ENCODE data around the gene AP3B1. TPM values are rescaled to one million over a fixed set of nuclear protein-coding genes. Genes with fewer than 3 reads are reported as not detected.
"Not testable (repeated sequence)": the region's sequence is repeated elsewhere in the genome, so short reads cannot be mapped to it uniquely, and the experiment has no call there.

The AP3B1 gene
- total and polyA plus RNA-seq, 12 donors = 20.0 to 28.3 (median 23.4) TPM

DNA sequence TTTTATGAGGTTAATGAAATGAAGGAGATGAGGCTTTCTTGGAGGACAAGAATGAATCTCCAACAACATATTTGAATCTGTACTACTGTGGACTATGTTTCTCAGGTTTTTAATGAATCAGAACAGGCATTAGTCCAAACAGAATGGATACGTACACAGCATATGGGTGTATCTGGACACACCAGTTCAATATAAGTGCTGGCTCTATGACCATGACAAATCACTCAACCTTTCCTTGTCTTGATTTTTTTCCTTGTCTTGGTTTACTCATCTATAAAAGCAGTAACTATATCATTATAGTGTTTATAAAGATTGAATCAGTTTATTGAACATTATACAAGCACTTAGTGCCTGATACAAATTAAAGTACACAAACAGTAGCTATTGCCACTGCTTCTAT is 104.1 kb downstream of the AP3B1 start:
- Histone ChIP-seq H3K9me3 (peaks cover 0 to 19% (median 2%) of the 10 kb centered on the region in 11 donors), H3K36me3 (peaks cover 0 to 14% (median under 1%) of the 10 kb centered on the region in 9 donors), H3K27me3 (no peaks in the 10 kb centered on the region), H3K4me3 (no peak overlapping the region), H3K4me1 (no peaks in the 10 kb centered on the region), H3K27ac (no peak overlapping the region)
- TF ChIP-seq, protein P1, sequence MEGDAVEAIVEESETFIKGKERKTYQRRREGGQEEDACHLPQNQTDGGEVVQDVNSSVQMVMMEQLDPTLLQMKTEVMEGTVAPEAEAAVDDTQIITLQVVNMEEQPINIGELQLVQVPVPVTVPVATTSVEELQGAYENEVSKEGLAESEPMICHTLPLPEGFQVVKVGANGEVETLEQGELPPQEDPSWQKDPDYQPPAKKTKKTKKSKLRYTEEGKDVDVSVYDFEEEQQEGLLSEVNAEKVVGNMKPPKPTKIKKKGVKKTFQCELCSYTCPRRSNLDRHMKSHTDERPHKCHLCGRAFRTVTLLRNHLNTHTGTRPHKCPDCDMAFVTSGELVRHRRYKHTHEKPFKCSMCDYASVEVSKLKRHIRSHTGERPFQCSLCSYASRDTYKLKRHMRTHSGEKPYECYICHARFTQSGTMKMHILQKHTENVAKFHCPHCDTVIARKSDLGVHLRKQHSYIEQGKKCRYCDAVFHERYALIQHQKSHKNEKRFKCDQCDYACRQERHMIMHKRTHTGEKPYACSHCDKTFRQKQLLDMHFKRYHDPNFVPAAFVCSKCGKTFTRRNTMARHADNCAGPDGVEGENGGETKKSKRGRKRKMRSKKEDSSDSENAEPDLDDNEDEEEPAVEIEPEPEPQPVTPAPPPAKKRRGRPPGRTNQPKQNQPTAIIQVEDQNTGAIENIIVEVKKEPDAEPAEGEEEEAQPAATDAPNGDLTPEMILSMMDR (IDR thresholded peaks at IDR 0.05) = no peak
- ATAC-seq (no peak), DNase-seq (no peak)
- 97% methylated on average over 1 of the region's 1 CpG for WGBS, 2 donors
- intact Hi-C loops (cut with DNase I) = no loop called here

DNA sequence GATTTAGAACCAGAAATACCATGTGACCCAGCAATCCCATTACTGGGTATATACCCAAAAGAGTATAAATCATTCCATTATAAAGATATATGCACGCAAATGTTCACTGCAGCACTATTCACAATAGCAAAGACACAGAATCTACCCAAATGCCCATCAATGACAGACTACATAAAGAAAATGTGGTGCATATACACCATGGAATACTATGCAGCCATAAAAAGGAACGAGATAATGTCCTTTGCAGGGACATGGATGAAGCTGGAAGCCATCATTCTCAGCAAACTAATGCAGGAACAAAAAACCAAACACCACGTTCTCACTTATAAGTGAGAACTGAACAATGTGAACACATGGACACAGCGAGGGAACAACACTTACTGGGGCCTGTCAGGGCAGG is 105.8 kb downstream of the AP3B1 start:
- 97 to 98% methylated on average over 4 of the region's 4 CpGs for WGBS, 2 donors
- H3K9me3 ChIP-seq = peaks cover 0 to 19% (median 2%) of the 10 kb centered on the region in 11 donors
- H3K27ac ChIP-seq; intact Hi-C loops (cut with DNase I); H3K27me3 ChIP-seq; H3K4me3 ChIP-seq; DNase-seq; H3K4me1 ChIP-seq; ATAC-seq: not testable (repeated sequence)
- peaks cover 0 to 14% (median 0%) of the 10 kb centered on the region in 9 donors for H3K36me3 ChIP-seq

DNA sequence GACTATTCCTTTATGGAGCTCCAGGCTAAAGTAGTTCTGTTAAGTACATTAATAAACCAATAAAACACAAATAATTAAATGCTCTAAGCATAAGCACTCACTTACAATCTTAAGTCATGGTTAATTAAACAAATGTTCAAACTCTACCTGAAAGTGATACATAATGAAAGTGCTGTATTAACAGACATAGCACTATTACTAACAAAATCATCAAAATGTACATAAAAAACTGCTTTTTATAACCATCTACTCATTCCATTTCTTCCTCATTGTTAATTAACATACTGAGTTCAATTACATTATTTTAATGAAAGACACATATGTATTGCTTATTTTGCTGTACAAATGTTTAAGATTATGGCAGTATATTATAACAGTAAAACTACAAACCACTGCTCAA is 107.3 kb downstream of the AP3B1 start:
- TF ChIP-seq, protein P1 (IDR thresholded peaks at IDR 0.05) = no peak
- no peak overlapping the region for H3K4me3 ChIP-seq
- intact Hi-C loops (cut with DNase I) = no loop called here
- peaks cover 0 to 15% (median 0%) of the 10 kb centered on the region in 9 donors for H3K36me3 ChIP-seq
- ATAC-seq = no peak
- H3K27me3 ChIP-seq = no peaks in the 10 kb centered on the region
- no peak overlapping the region for H3K27ac ChIP-seq
- peaks cover 0 to 19% (median 2%) of the 10 kb centered on the region in 11 donors for H3K9me3 ChIP-seq
- no peak for DNase-seq
- no peaks in the 10 kb centered on the region for H3K4me1 ChIP-seq

DNA sequence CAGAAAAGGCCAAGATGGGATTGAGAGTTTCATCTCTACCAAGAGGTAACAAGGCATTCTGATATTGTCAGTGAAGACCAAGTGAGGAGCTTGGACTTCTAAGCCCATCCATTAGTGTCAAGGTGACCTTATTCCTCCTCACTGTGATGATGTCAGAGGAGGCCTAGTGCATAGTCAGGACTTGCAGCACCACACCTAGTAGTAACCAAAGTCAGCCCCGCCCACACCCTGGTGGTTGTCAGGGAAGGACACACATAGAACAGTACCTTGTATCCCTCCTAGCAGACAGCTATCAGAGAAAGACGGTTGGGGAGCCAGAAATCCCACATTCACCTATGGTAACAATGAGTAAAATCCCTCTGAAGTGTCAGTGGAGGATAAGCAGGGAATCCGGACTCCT is 111.7 kb downstream of the AP3B1 start:
- ATAC-seq = no peak
- Histone ChIP-seq H3K27me3 (no peaks in the 10 kb centered on the region), H3K36me3 (peaks cover 0 to 24% (median 9%) of the 10 kb centered on the region in 9 donors), H3K27ac (no peak overlapping the region), H3K4me1 (no peaks in the 10 kb centered on the region), H3K9me3 (peaks cover 0 to 6% (median 0%) of the 10 kb centered on the region in 11 donors), H3K4me3 (no peak overlapping the region)
- intact Hi-C loops (cut with DNase I) = no loop called here
- DNase-seq = no peak
- 77 to 94% methylated on average over 3 of the region's 3 CpGs for WGBS, 2 donors
- TF ChIP-seq, protein P1 (IDR thresholded peaks at IDR 0.05) = no peak

DNA sequence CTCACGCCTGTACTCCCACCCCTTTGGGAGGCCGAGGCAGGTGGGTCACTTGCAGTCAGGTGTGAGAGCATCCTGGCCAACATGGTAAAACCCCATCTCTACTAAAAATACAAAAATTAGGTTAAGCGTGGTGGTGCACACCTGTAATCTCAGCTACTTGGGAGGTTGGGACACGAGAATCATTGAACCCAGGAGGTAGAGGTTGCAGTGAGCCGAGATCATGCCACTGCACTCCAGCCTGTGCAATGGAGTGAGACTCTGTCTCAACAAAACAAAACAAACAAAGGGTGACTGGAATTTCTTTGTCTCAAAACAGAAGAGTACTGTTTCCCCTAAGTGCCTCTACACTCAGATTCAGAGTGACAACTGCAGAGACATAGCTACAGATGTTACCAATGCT is 116.1 kb downstream of the AP3B1 start:
- H3K4me1 ChIP-seq = no peaks in the 10 kb centered on the region
- TF ChIP-seq, protein P1 (IDR thresholded peaks at IDR 0.05) = no peak
- no peak overlapping the region for H3K27ac ChIP-seq
- no peaks in the 10 kb centered on the region for H3K27me3 ChIP-seq
- ATAC-seq (no peak), DNase-seq (no peak)
- H3K9me3 ChIP-seq = no peaks in the 10 kb centered on the region
- intact Hi-C loops (cut with DNase I) = no loop called here
- WGBS, 2 donors = 98 to 99% methylated on average over 5 of the region's 5 CpGs
- peaks cover 0 to 63% (median 23%) of the 10 kb centered on the region in 9 donors for H3K36me3 ChIP-seq
- no peak overlapping the region for H3K4me3 ChIP-seq

DNA sequence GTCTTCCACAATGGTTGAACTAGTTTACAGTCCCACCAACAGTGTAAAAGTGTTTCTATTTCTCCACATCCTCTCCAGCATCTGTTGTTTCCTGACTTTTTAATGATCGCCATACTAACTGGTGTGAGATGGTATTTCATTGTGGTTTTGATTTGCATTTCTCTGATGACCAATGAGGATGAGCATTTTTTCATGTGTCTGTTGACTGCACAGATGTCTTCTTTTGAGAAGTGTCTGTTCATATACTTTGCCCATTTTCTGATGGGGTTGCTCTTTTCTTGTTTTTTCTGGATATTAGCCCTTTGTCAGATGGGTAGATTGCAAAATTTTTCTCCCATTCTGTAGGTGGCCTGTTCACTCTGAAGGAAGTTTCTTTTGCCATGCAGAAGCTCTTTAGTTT is 124.2 kb downstream of the AP3B1 start:
- H3K4me3 ChIP-seq; ATAC-seq; H3K27ac ChIP-seq; intact Hi-C loops (cut with DNase I); H3K4me1 ChIP-seq; H3K27me3 ChIP-seq; DNase-seq: not testable (repeated sequence)
- Histone ChIP-seq H3K36me3 (peaks cover 0 to 54% (median 23%) of the 10 kb centered on the region in 9 donors), H3K9me3 (peaks cover 0 to 26% (median 0%) of the 10 kb centered on the region in 11 donors)
- 100% methylated on average over 1 of the region's 1 CpG for WGBS, 2 donors
